HFFc6 (cell line): ENCODE results near the gene TEDC1. TPM values are rescaled to one million over a fixed set of nuclear protein-coding genes. Genes with fewer than 3 reads are reported as not detected.

Experiments
- DNase-seq: peaks from one replicate; pipeline ENCODE4 v3.0.0-alpha.2; 2018
- H3K27ac Mint-ChIP-seq: 2 replicates; pipeline ENCODE4 v1.8.0; 2020; ENCODE audit warnings: mild to moderate bottlenecking, mixed read lengths
- H3K27me3 Mint-ChIP-seq: 2 replicates; pipeline ENCODE4 v1.8.0; 2021; ENCODE audit warnings: mild to moderate bottlenecking, moderate library complexity, mixed read lengths; ENCODE audit not compliant: insufficient read depth
- H3K36me3 Mint-ChIP-seq: 2 replicates; pipeline ENCODE4 v1.8.0; 2021; ENCODE audit warnings: low read depth, mixed read lengths
- H3K4me1 Mint-ChIP-seq: 2 replicates; pipeline ENCODE4 v1.8.0; 2020; ENCODE audit warnings: low read depth, mixed read lengths
- H3K4me3 Mint-ChIP-seq: 2 replicates; pipeline ENCODE4 v1.8.0; 2020; ENCODE audit warnings: mild to moderate bottlenecking, moderate library complexity, mixed read lengths
- H3K9me3 Mint-ChIP-seq: 2 replicates; pipeline ENCODE4 v1.8.0; 2020; ENCODE audit warnings: mild to moderate bottlenecking, mixed read lengths
- CTCF ChIP-seq: fragments of 200-600 bp; sonication (generic); IDR thresholded peaks from 2 replicates; pipeline ENCODE4 v1.5.0; 2021; ENCODE audit warnings: antibody characterized with exemption, mild to moderate bottlenecking
- total RNA-seq, 6 experiments: library from RNA; stranded (reverse); fragmentation: NEBNext Ultra II Directional; extraction: Animal tissue kit (Norgen Biotek cat#: 25700); gene quantifications; 2 replicates in 1 of 6; 3 replicates in 5 of 6; pipeline ENCODE4 v1.2.3, GENCODE V29; 2021

The TEDC1 gene
- total RNA-seq, 6 experiments from 2014 or later: 9.1 to 12.9 (median 12.7) TPM

- no peak for DNase-seq
Observed at GRCh38 chr14:105460116-105460515, 30.9 kb upstream of the TEDC1 start.

GRCh38 chr14:105460616-105461015, 30.4 kb upstream of the TEDC1 start:
- H3K4me1 Mint-ChIP-seq: no peaks in the 10 kb centered on the region
- H3K36me3 Mint-ChIP-seq: peaks cover 6% of the 10 kb centered on the region
- TF ChIP-seq CTCF: no peak
- H3K9me3 Mint-ChIP-seq: no peaks in the 10 kb centered on the region
- no peaks in the 10 kb centered on the region; the same call in 1 of the 2 replicates for H3K27me3 Mint-ChIP-seq
- no peak overlapping the region for H3K4me3 Mint-ChIP-seq
- no peak overlapping the region for H3K27ac Mint-ChIP-seq
- DNase-seq: no peak

More at GRCh38 chr14:105460116-105460515, 30.9 kb upstream of the TEDC1 start:
- H3K4me1 Mint-ChIP-seq: no peaks in the 10 kb centered on the region
- no peaks in the 10 kb centered on the region for H3K9me3 Mint-ChIP-seq
- H3K27ac Mint-ChIP-seq: no peak overlapping the region
- no peak for TF ChIP-seq CTCF
- peaks cover 9% of the 10 kb centered on the region for H3K36me3 Mint-ChIP-seq
- no peak overlapping the region for H3K4me3 Mint-ChIP-seq
- no peaks in the 10 kb centered on the region; the same call in 1 of the 2 replicates for H3K27me3 Mint-ChIP-seq

GRCh38 chr14:105461903-105462302, 29.1 kb upstream of the TEDC1 start:
- Mint-ChIP-seq H3K9me3 (no peaks in the 10 kb centered on the region), H3K4me3 (no peak overlapping the region), H3K27me3 (no peaks in the 10 kb centered on the region; the same call in 1 of the 2 replicates), H3K27ac (no peak overlapping the region), H3K4me1 (no peaks in the 10 kb centered on the region), H3K36me3 (peaks cover 4% of the 10 kb centered on the region; the same call in 1 of the 2 replicates)
- DNase-seq: no peak
- TF ChIP-seq CTCF: no peak

GRCh38 chr14:105464501-105464900, 26.5 kb upstream of the TEDC1 start:
- no peaks in the 10 kb centered on the region; the same call in 1 of the 2 replicates for H3K27me3 Mint-ChIP-seq
- TF ChIP-seq CTCF: no peak

GRCh38 chr14:105465209-105466031, 25.6 kb upstream of the TEDC1 start:
- Mint-ChIP-seq H3K27ac (no peak overlapping the region), H3K4me1 (no peaks in the 10 kb centered on the region), H3K9me3 (no peaks in the 10 kb centered on the region), H3K36me3 (peaks cover 4% of the 10 kb centered on the region; the same call in 1 of the 2 replicates), H3K4me3 (no peak overlapping the region), H3K27me3 (no peaks in the 10 kb centered on the region; the same call in 1 of the 2 replicates)
- DNase-seq: peak; percentile 12
- no peak for TF ChIP-seq CTCF

More at GRCh38 chr14:105464501-105464900, 26.5 kb upstream of the TEDC1 start:
- no peak overlapping the region for H3K27ac Mint-ChIP-seq
- no peak for DNase-seq
- peaks cover 4% of the 10 kb centered on the region; the same call in 1 of the 2 replicates for H3K36me3 Mint-ChIP-seq
- no peaks in the 10 kb centered on the region for H3K9me3 Mint-ChIP-seq
- H3K4me3 Mint-ChIP-seq: no peak overlapping the region
- H3K4me1 Mint-ChIP-seq: no peaks in the 10 kb centered on the region
